GM18907 (cell line): ENCODE measurements around the gene ALDH1L1.

Experiments used
- ATAC-seq: cut with Tn5 transposase; IDR thresholded peaks from one replicate; pipeline ENCODE4 v1.9.1; 2021; ENCODE audit warnings: mild to moderate bottlenecking, moderate library complexity; ENCODE audit not compliant: unreplicated experiment

ALDH1L1 gene

DNA sequence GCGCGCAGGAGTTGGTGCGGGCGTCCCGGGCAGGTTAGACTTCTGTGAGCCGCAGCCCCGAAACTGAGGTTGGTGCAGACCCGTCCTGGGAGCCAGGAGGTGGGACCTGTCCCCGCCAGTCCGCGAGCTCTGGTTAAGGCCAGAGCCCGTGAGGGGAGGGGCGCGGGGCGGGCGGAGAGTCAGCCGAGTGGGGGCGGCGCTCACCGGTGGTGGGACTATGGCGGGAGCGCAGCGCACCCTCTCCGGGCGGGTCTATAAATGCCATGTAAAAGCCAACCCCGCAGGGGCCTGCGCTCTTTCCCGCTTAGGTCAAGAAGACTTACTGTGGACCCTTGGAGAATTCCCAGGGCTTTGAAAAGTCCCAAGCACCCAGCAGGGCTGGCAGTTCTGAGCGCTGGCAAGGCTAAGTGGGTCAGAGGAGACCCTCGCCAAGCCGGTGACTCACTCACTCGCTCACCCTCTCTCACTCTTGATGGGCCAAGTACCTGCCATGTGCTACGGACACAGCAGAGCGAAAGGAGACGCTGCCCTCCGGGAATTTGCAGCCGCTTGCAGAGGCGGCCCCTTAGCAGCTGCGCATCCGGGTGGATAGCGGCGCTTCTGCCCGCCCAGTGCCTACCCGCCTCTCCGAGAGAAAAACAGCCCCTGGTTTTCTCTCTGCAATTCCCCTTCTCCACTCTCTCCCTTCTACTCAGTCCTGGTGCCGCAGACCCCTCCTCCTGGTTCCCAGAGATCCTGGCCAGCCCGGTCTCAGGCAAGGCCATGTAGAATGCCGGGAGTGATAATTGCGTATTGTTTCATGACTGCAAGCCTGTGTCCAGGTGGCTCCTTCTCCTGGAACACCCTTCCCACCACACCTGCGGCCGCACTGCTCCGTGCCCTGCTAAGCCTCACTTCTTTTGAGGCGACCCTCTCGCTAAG lies at the start of gene ALDH1L1:
TSS of gene ALDH1L1 (minus strand) at position 110 of the 921 bp plus-strand sequence. CDS start 19,607 bp downstream, outside the sequence.
- ATAC-seq, result no peak

DNA sequence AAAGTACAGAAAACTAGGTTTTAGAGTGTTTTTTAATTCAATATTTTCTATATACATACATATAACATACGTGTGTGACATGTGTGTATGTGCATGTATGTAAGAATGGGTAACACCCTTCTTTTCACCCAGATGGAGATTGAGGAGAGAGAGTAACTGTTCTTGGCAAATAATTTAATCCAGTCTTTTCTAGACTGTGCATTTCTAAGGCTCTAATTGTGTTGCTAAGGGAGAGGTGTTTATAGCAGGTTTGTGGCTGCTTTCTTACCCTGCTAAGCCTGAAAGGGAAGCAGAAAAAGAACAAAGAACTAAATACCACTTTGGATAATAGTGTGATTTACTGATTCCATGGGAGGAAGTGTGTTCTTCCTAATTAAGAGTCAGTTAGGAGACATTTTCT lies 46.0 kb upstream of the ALDH1L1 start:
- no peak for ATAC-seq

DNA sequence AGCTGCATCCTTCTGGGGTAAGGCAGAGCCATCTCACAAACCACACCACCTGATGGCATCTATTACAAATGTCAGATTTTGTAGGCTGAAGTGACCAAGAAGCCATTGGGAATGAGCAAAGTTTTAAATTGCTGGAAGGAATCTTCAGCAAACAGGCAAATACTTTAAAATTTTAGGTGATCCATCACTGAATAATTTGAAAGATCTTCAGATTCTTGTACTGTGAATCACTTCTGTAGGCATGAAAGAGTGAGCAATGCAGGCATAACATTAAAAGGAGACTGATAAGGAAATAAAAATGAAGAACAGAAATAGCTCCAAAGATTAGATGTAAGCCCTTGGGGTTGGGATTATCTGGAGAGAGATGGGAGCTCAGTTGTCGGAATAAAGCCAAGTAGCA lies 36.0 kb upstream of the ALDH1L1 start:
- no peak for ATAC-seq

DNA sequence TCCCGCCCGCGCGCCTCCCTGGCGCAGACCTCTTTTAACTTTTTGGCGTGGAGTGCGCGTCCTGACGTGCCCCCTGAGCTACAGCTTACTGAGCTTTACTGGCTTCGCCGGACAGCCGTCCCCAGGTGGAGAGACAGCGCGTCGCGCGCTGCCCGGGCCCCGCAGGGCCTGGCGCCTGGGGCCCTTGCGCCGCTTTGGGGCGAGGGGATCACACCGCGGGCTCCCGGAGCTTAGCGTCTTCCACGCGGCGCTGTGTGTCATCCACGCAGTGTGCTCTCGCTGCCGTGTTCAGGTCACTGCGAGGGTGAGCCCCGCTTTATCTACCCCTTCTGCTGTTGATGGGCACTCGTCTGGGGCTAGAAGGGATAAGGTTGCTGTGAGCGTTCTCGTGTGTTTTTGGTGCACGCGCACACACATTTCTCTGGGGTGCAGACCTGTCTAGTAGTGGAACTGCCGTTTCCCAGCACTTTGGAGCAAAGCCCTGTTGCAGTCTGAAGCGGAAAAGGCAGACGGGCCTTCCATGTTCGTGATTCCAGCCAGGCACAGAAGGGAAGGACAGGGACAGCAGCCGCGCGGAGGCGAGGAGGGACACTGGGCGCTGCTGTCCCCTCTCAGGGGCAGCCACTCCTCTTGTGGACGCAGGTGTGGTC lies 33.1 kb upstream of the ALDH1L1 start:
- no peak for ATAC-seq

DNA sequence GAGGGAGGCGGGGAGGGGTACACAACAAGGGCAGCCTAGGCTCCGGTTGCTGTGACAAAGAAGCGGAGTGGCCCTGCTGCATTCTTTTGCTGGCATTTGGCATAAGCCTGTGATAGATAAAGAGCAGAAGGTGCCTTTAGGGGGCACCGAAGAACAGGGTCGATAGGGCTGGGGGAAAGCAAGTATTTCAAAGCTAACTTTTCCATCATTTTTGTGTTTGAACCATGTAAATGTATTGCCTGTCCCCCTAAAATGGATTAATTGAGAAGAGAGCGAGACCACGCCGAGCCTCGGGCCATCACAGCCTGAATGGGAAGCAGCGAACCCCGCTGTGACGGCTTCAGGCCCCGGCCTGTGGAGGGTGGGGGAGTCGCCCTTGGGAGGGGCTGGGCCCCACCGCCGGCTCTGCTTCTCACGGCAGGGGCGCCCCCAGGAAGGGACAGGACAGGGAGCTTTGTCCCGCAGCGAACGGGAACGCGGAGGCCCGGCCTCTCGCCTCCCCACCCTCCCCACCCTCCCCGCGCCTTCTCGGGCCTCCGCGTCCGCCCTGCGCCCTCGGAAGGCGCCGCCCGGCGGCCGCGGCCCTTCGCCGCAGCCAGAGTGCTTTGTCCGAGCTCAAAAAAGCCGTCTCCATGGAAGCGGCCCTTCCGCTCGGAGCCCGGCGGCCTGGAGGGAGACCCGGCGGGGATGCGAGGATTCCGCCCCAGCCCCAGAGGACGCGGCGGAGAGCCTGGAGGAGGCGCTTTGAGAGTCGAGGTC lies 32.4 kb upstream of the ALDH1L1 start:
- ATAC-seq, result no peak

DNA sequence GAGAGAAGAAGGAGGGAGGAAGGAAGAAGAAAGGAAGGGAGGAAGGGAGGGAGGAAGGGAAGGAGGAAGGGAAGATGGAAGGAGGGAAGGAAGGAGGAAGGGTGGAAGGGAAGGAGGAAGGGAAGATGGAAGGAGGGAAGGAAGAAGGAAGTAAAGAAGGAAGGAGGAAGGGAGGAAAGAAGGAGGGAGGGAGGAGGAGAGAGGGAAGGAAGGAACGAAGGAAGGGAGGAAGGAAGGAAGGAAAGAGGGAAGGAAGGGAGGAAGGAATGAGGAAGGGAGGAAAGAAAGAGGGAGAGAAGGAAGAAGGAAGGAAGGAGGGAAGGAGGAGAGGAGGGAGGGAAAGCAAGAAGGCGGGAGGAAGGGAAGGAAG lies 31.8 kb upstream of the ALDH1L1 start:
- ATAC-seq, result no peak

DNA sequence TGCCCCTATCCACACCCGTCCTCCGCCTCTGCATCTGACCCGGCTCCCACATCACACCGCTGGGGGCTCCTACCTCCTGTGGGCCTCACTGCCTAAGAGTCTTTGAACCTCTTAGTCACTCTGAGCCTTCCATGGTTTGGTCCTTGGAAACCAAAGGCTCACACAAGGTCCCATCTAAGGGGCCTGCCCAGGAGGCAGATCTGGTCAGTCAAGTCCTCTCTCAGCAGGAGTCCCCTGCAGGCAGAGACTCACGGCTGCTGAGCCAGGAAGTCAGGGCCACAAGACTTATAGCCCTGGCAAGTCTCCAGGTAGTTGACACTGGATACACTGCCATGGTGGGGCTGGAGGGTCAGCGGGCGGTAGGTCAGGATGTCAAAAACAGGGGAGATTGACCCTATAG lies 31.2 kb upstream of the ALDH1L1 start:
- ATAC-seq, result no peak

DNA sequence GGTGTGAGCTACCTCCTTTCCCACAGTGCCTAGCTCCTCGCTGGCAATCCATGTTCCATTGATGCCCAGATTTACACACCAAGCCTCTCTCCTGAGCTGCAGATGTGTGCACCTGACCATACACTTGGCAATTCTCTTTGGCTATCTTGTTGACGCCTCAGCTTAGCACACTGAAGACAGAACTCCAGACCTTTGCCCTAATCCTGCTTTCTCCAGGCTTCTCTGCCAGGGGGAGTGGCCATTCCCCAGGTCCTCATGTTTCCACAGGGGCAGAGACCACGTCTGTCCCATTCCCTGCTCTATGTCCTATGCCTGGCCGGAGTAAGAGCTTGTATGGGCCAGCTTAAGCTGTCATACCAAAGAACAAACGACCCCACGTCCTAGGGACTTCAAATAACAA lies 30.2 kb upstream of the ALDH1L1 start:
- ATAC-seq, result no peak

DNA sequence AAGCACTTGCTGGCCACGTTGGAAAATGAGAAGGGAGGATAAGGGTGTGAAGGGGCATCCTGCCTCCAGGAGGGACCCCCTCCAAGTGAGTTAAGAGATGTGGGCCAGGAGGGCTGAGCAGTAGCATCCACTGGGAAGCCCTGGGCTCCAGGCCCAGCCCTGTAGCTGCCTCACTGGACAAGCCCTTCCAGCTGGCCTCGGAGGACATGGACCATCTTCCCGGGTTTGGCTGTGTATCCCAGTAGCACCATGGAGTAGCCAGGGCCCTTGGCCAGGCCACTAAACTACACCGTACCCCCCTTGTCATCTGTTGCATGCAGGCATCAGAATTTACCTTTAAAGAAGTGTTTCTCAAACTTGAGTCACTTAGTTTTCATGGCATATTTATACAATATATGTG lies 29.4 kb upstream of the ALDH1L1 start:
- no peak for ATAC-seq

DNA sequence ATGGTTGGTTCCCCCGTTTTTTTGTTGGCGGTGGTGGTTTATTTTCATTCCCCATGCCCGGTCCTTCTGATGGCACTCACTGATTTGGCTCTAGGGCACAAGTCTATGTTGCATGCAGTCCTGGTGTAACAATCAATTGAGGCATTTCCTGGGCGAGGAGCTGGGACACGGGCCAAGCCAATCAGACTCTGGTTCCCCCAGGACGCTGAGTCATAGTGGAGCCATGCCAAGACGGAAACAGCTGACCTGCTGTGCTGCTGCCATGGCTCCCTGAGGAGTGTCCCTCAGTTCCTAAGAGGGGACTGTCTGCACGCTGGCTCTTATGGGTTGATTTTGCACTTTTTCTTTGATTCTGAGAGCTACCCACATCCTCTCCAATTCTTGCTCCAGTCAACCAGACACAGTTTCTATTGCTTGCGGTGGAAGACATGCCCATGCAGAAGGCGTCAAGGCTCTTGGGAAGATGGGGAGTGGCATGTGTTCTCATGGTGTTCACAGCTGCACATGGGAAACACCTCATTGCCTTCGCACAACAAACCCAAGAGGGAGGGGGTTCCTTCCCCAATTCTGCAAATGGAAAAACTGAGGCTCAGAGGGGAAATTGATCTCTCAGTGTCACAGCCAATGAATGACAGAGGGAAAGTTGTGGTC lies 28.3 kb upstream of the ALDH1L1 start:
- no peak for ATAC-seq

DNA sequence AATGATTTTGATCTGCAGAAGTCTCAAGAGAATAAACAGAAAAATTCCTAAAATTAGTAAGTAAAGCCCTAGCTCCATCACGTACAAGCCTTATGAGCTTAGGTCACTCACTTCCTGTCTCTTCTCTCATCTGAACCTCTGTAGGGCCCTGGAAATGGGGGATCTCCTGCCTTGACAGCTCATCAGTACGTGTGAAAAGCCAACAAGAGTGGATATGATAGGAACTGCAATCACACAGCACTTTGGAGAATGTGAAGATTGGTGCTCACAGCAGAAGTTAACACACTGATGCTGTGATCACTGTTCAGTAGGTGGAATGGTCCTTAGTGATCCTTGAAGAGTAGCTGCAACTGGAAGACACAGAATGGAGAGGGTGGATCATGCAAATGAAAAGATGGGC lies 27.8 kb upstream of the ALDH1L1 start:
- no peak for ATAC-seq

DNA sequence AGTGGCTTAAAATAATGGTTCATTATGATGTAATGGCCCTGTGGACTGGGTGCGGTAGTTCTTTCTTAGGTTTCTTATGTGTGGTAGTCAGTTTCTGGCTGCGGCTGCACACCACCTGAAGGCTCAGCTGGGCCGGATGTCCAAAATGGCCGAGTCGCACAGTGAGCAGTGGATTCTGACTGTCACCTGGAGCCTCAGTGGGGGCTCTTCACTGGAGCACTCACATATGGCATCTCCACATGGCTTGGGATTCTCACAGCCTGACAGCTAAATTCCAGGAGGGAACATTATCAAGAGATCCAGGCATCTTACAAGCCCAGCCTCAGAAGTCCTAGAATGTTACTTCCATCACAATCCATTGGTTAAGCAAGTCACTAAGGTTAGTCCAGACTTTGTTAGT lies 26.8 kb upstream of the ALDH1L1 start:
- no peak for ATAC-seq

DNA sequence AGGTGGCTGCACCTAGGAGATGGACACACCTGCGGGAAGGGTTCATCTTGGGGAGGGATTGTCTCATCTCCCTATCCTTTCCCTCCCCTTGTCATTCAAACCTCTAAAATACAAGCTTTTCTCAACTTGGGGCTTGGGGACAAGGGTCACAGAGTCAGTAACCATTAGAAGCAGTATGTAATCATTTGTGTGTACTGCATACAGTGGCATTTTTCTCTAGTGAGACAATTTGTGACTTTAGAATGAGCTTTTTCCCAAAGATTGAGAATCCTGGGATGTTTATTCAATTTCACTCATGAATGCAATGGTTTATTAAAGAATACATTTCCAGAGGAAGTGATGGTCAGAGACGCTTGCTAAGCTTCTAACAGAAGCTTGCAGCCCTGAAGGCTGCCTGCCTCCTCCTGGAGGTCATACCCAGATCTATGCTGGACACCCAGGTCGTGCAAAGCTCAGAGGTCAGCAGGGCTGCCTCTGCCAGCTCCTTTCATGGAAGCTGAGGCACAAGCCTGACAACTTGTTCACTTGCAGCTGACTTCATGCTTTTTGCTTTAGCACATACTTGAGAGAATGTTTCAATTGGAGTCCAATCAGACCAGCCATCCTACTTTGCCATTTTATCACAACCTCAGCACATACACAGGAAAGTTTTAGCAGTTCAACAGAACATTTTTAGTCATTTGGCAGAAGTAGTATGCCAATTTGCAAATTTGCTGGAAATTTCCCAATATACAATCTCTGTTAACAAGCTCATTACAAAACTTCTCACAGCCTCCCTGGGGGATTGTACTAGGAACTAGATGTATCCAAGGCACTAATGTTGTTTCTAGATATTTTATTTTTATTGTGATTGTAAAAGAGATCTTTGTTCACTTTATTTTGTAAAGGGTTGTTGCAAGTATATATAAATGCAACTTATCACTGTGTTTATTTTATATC lies 25.6 kb upstream of the ALDH1L1 start:
- no peak for ATAC-seq

DNA sequence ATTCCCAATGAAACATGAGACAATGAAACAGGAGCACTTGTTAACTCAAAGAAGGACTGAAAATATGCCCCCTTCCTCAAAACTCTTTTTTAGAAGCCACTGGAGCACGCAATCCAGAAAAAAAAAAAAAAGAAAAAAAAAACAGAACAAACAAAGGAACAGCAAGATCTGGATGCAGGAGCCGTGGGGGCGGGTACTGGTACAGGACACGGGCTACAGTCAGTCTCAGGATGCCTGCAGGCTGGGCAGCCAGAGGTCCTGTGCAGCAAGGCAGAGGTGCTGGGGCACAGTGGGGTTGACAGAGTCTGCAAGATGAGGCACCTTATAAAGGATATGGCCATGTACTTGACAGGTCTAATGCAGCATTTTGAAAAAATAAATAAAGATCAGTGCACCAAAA lies 22.3 kb upstream of the ALDH1L1 start:
- no peak for ATAC-seq

DNA sequence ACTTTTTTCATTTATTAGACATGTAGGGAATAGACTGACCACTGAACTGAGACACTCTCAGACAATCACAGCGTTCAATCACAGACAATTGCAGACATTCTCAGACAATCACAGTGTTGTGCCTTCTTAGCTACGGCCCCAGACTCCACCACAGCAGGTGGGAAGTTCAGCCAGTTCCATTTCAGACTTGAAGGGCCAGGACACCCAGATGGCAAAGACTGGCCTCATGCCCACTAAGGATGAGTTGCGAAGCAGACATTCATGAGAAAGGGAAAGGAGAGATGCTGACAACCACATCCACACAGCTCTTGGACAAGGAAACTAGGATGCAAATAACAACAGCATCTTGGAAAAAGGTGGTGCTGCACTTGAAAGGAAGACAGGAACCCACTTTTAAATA lies 21.9 kb upstream of the ALDH1L1 start:
- no peak for ATAC-seq

DNA sequence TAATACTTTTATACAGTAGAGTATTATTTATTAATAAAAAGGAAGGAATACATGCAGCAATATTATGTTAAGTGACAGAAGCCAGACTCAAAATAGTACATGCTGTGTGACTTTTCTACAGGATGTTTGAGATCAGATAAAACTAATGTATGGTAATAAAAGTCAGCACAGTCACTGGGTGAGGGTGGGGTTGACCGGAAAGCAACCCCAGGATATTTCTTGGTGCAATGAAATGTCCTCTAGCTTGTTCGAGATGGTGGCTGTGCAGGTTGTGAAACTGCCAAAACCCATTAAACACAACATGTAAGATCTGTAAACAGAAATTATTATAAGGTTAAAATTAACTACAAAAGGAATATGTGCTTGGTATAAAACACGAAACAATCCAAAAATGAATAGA lies 20.8 kb upstream of the ALDH1L1 start:
- ATAC-seq, result no peak

DNA sequence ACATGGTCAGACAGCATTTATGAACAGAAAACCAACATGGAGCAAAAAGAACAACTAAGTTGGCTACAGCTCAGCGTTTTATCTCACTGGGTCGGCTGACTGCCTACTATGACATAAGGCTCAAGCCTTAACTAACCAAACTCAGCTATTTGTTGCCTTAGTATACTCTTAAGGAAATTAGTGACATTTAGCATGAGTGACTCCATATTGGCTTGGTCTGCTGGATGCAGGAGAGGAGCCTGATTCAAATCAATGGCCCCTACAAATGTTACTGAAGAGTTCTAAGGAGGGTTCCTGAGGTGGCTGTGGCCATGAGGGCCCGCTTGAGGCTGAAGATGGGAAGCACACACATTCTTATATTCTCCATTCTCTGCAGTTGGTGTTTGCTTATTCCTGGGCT lies 20.1 kb upstream of the ALDH1L1 start:
- ATAC-seq, result no peak

DNA sequence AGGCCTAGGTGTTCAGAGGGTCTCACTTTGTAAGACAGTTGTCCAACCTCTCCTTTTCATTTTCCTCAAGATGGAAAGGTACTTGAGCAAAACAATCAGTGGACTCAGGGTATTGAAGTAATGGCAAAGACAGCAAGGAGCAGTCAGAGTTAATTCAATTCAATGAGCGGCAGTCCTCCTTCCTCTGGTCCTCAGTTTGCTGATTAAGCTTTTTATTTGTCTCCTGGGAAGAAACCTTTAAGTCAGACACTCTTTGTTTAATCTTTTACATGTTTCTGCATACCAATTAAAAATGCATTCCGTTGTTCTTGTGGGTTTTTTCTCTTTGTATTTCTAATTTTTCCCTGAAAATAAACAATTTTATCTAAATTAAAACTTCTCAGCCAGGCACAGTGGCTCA lies 18.9 kb upstream of the ALDH1L1 start:
- ATAC-seq, result no peak

DNA sequence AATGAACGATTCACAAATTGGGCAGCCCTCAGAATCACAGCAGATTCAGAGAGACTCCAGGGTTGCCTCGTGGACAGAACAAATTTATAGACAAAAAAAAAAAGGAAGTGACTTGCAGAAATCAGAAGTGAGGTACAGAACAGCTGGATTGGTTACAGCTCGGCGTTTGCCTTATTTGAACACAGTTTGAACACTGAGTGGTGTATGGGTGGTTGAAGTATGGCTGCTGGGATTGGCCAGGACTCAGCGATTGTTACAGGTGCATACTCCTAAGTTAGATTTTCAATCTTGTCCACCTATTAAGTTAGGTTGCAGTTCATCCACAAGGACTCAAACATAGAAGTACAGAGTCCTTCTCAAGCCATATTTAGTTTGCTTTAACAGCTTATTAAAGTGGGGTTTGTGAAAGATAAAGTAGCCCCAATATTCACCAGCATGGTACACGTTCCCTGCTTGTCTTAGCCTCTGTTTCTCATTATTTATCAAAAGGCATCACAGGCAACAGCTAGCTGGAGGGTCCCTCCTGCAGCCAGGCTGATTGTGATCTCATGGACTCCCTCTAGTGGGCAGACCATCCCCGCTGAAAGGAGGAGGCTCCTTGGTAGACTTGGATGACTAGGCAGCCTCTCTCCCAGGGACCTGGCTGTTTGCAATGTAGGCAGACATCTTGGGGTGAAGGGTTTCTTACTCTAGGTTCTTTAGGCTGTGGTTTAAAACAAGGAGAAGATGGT lies 17.6 kb upstream of the ALDH1L1 start:
- no peak for ATAC-seq
